ACC112 (cell line): ENCODE results near the gene CCL4.
"Not testable (repeated sequence)": the region's sequence is repeated elsewhere in the genome, so short reads cannot be mapped to it uniquely, and the experiment has no call there.

Experiments used
- H2AFZ ChIP-seq: fragments of 200-600 bp; sonication (generic); one replicate; pipeline ENCODE4 v1.6.0; 2017; ENCODE audit warnings: antibody characterized with exemption, low read length; ENCODE audit not compliant: unreplicated experiment
- H3K27ac ChIP-seq: fragments of 200-600 bp; sonication (generic); 2 replicates; pipeline ENCODE4 v1.5.1; 2014; ENCODE audit warnings: low read depth, mild to moderate bottlenecking, antibody characterized with exemption, low read length, moderate library complexity
- H3K27me3 ChIP-seq: fragments of 200-600 bp; sonication (generic); 2 replicates; pipeline ENCODE4 v1.6.1; 2014; ENCODE audit warnings: mild to moderate bottlenecking, antibody characterized with exemption, low read length, moderate library complexity, mixed read lengths; ENCODE audit not compliant: insufficient read depth
- H3K36me3 ChIP-seq: fragments of 200-600 bp; sonication (generic); 2 replicates; pipeline ENCODE4 v1.6.1; 2016; ENCODE audit warnings: mild to moderate bottlenecking, antibody characterized with exemption, low read length, moderate library complexity, mixed read lengths; ENCODE audit not compliant: insufficient read depth
- H3K4me1 ChIP-seq: fragments of 200-600 bp; sonication (generic); one replicate; pipeline ENCODE4 v1.6.1; 2016; ENCODE audit warnings: low read length, mixed read lengths; ENCODE audit not compliant: insufficient read depth, unreplicated experiment, control insufficient read depth
- H3K4me3 ChIP-seq: fragments of 200-600 bp; sonication (generic); 2 replicates; pipeline ENCODE4 v1.5.1; 2014; ENCODE audit warnings: mild to moderate bottlenecking, low read depth, low read length
- H3K79me2 ChIP-seq: fragments of 200-600 bp; sonication (generic); one replicate; pipeline ENCODE4 v1.6.0; 2016; ENCODE audit warnings: low read length; ENCODE audit not compliant: control insufficient read depth, unreplicated experiment, insufficient read depth

Gene CCL4

DNA sequence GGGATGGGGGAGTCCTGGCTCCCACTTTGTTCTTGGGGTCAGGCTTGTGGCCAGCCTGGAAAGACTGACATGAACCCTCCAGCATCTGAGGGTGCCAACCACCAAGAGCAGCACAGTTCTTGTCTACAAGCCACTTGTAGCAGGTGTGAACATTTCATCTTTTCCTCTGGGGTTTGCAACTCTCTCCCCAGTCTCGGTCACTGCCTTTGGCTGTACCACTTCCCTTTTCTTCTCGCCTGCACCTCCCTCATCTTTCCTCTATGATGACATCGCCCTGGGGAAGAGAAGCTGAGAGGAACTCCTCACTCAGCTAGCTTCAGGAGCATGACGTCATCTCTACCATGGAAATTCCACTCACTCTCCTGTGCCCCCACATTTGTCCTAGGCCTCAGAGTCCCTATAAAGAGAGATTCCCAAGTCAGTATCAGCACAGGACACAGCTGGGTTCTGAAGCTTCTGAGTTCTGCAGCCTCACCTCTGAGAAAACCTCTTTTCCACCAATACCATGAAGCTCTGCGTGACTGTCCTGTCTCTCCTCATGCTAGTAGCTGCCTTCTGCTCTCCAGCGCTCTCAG, at the start of gene CCL4:
Gene CCL4 (plus strand): TSS at position 427 of the 575 bp plus-strand sequence. CDS start 79 bp downstream, at position 506.
- not testable (repeated sequence) for H2AFZ ChIP-seq, H3K79me2 ChIP-seq, H3K4me3 ChIP-seq, H3K27ac ChIP-seq, H3K4me1 ChIP-seq, H3K36me3 ChIP-seq
- H3K27me3 ChIP-seq = peaks cover 56% of the 10 kb centered on the region

DNA sequence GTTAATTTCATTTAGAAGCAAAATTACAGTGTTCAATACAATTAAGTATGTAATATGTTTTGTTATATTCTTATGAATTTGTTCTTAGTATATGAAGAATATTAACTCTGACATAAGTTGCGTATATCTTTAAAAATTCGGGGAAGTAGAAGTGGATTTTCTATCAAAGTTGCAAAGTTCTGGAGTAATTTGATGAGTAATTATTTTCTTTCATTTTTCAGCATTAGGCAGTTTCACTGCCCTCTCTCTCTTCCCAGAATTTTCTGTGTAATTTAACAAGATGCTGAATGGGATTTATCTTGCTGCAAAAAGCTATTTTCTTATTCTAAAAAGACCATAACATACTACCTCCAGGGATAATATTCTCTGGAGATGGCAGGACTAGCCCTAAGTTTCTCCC, 48.5 kb upstream of the CCL4 start:
- Histone ChIP-seq H3K79me2 (no peaks in the 10 kb centered on the region), H3K4me3 (no peak overlapping the region), H3K27me3 (peaks cover 54% of the 10 kb centered on the region), H3K27ac (no peak overlapping the region), H3K36me3 (no peaks in the 10 kb centered on the region), H2AFZ (no peak overlapping the region), H3K4me1 (no peaks in the 10 kb centered on the region)

DNA sequence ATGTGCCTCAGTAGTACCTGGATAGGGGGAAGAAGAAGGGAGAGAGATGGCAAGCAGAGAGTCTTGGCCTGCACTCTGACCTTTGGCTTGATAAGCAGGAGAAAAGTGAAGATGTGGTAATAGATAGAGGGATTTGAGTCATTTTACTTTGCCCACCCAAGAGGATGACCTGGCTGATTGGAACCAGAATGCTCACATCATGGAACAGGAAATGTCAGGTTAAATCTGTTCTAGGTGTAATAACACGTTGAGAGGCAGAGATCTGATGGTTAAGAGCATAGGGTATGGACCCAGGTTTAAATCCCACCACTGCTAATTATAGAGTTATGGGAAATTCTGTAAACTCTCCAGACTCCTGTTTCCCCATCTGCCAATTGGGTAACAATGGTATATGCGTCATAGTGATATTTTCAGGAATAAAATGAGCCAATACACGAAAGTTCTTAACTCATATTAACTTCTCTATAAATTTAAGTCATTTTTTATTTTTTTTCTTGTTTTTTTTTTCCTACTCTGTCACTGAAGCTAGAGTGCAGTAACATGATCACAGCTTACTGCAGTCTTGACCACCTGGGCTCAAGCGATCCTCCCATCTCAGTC, 47.6 kb upstream of the CCL4 start:
- peaks cover 59% of the 10 kb centered on the region for H3K27me3 ChIP-seq

DNA sequence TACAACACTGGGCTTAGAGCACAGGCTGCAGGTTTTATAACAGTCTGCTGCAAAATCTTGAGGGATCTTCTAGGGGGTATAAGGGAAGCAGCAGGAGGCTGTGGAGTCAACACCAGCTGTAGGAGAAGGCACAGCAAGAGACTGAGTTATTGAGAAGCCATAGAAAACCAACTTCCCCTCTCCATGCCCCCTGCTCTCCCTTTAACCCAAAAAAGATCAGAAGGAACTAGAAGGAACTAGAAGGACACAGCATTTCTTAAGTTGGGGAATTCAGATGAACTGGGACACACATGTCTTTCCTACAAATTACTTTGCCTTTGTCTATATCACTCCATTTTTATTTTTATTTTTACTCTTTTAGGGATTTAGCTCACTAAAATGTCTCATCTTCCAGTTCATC, 45.7 kb upstream of the CCL4 start:
- no peak overlapping the region for H3K4me3 ChIP-seq
- H2AFZ ChIP-seq = no peak overlapping the region
- H3K27ac ChIP-seq = no peak overlapping the region
- H3K27me3 ChIP-seq = peaks cover 60% of the 10 kb centered on the region
- no peaks in the 10 kb centered on the region for H3K36me3 ChIP-seq
- no peaks in the 10 kb centered on the region for H3K4me1 ChIP-seq
- H3K79me2 ChIP-seq = no peaks in the 10 kb centered on the region

More for the DNA sequence above, 47.6 kb upstream of the CCL4 start:
- H3K27ac ChIP-seq = no peak overlapping the region
- H3K4me3 ChIP-seq = no peak overlapping the region
- no peaks in the 10 kb centered on the region for H3K36me3 ChIP-seq
- no peaks in the 10 kb centered on the region for H3K4me1 ChIP-seq
- no peak overlapping the region for H2AFZ ChIP-seq
- no peaks in the 10 kb centered on the region for H3K79me2 ChIP-seq

DNA sequence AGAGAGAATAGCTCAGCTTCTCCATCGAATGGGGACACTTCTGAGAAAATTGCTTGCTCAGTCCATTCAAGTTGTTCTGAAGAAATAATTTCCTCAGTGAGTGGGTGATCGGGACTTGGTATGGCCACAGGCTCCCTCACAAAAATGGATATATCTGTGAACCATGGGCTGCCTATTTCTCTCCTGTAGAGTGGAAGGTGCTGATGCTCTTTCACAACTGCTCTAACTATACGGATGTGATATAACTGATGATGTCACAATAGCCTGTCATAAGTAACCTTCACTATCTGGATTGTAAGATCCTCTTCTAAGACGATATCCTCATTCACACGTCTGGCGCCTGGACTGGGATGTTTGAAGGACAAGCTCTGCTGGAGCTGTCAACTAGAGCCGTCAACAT, 44.2 kb upstream of the CCL4 start:
- H3K27me3 ChIP-seq = peaks cover 59% of the 10 kb centered on the region
- H3K27ac ChIP-seq = no peak overlapping the region
- H3K4me1 ChIP-seq = no peaks in the 10 kb centered on the region
- H3K36me3 ChIP-seq = no peaks in the 10 kb centered on the region
- no peak overlapping the region for H3K4me3 ChIP-seq
- H2AFZ ChIP-seq = no peak overlapping the region
- H3K79me2 ChIP-seq = no peaks in the 10 kb centered on the region

DNA sequence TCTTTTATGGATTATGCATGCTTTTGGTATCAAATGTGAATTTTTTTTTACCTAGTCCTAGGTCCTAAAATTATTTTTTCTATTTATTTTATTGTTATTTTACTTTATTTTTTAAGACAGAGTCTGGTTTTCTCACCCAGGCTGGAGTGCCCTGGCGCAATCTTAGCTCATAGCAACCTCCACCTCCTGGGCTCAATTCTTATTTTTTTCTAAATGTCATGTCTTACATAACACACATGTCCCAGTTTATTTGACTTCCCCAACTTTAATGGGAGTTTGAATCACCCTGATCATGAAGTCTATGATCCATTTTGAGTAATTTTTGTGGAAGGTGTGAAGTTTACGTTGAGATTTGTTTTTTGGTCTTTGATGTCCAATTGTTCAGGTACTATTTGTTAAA, 42.8 kb upstream of the CCL4 start:
- Histone ChIP-seq H3K36me3 (no peaks in the 10 kb centered on the region), H3K79me2 (no peaks in the 10 kb centered on the region), H2AFZ (no peak overlapping the region), H3K4me1 (no peaks in the 10 kb centered on the region), H3K27ac (no peak overlapping the region), H3K27me3 (peaks cover 67% of the 10 kb centered on the region), H3K4me3 (no peak overlapping the region)

DNA sequence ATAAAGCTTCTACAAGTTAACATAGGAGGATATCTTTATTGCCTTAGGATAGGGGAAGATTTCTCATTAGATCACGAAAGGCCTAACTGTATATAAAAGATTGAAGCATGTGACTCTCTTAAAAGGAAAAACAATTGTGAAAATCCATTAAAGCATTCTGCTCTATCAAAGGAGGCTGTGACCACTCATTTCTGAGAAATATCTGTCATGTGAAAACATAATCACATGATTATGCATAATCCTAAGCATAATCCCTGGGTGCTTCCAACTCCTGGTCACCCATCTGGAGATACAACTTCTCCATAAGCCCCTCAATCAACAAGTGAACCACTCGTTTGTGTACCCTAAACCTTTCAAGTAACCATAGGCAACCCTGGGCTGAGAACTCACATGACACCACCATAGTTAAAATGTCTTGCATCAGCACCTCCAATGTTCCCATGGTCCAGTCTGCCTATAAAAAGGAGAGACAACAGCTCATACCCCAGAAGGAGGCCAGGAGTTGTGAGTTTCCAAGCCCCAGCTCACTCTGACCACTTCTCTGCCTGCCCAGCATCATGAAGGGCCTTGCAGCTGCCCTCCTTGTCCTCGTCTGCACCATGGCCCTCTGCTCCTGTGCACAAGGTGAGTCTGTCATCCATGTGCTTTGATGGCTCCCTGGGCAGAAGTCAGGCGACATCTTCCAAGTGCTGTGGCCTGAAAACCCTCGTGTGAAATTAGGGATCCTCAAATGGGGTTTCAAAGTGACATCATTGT, 39.7 kb upstream of the CCL4 start, which contains the start of gene CCL18:
Gene CCL18 (plus strand): TSS at position 487 of the 756 bp plus-strand sequence. CDS start 71 bp downstream, at position 558.
- no peak within 1 kb of the TSS for H3K4me3 ChIP-seq
- no peaks in the 10 kb centered on the region for H3K4me1 ChIP-seq
- no peaks in the 10 kb centered on the region for H3K79me2 ChIP-seq
- peaks cover 85% of the 10 kb centered on the region for H3K27me3 ChIP-seq
- no peak within 1 kb of the TSS for H2AFZ ChIP-seq
- H3K36me3 ChIP-seq = no peaks in the 10 kb centered on the region
- no peak within 1 kb of the TSS for H3K27ac ChIP-seq

DNA sequence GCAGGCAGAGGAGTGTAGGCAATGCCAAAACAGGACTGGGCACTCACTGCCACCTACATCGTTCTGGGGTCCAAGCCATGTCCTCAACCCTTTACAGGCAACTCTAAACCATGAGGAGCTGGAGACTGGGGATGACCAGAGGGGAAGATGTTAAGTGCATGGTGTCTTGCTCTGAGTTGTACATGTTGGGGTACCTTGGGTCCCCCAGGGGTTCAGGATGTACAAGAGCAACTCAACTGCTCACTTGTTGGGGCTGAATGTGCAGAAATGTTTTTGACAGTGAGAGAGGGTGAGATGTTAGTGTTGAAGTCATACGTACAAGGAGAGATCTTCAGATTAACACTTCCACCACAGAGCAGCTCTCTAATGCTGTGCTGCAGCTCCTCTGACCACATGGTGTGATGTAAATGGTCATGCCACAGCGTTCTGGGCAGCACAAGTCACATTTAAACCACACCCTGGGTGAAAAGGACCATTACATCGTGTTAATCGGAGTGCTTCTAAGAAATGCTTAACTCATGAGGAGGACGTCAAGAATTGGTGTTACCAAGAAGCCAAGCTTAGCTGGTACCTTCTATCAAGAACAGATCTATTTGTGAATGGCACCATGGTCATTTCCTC, 37.2 kb upstream of the CCL4 start:
- peaks cover 78% of the 10 kb centered on the region for H3K27me3 ChIP-seq
- no peaks in the 10 kb centered on the region for H3K79me2 ChIP-seq
- H3K36me3 ChIP-seq = no peaks in the 10 kb centered on the region
- H3K4me3 ChIP-seq = no peak overlapping the region
- no peaks in the 10 kb centered on the region for H3K4me1 ChIP-seq
- H3K27ac ChIP-seq = no peak overlapping the region
- H2AFZ ChIP-seq = no peak overlapping the region

DNA sequence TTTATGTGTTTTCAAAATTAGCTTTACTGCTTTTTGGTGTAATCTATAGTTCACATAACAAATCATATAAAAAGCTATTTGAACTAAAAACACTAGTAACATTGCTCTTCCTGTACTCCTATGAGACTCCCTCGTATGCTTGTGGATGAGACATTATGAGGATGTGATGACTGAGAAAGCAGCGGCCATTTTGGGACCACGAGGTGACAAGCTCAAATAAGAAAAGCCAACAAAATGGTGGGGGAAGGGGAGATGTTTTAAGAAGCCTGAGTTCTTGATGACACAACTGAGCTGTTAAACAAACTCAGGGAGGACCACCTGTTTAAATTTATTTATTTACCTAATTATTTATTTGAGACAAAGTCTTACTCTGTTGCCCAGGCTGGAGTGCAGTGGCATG, 35.1 kb upstream of the CCL4 start:
- no peaks in the 10 kb centered on the region for H3K4me1 ChIP-seq
- no peaks in the 10 kb centered on the region for H3K79me2 ChIP-seq
- H3K27me3 ChIP-seq = peaks cover 70% of the 10 kb centered on the region
- H3K4me3 ChIP-seq = no peak overlapping the region
- H3K27ac ChIP-seq = no peak overlapping the region
- no peaks in the 10 kb centered on the region for H3K36me3 ChIP-seq
- H2AFZ ChIP-seq = no peak overlapping the region

DNA sequence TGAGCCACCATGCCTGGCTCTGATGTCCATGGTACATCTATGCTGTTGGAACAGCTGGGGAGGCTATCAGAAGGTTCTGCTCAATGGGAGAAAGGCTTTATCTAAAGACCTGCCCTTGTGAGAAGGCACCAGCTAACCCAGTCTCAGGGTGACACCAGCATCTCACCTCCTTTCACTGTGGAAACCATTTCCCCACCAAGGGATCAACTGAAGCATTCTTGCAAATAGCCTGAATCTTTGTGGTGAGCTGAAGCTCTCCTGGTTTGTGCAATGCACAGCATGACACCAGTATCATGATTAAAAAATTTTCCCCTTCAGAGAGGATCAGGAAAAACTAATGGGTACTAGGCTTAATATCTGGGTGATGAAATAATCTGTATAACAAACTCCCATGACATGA, 34.5 kb upstream of the CCL4 start:
- Histone ChIP-seq H3K27ac (no peak overlapping the region), H3K4me3 (no peak overlapping the region), H2AFZ (no peak overlapping the region), H3K4me1 (no peaks in the 10 kb centered on the region), H3K79me2 (no peaks in the 10 kb centered on the region), H3K36me3 (no peaks in the 10 kb centered on the region), H3K27me3 (peaks cover 72% of the 10 kb centered on the region)
